Measurements from ENCODE around the gene SYK.

The SYK gene

DNA sequence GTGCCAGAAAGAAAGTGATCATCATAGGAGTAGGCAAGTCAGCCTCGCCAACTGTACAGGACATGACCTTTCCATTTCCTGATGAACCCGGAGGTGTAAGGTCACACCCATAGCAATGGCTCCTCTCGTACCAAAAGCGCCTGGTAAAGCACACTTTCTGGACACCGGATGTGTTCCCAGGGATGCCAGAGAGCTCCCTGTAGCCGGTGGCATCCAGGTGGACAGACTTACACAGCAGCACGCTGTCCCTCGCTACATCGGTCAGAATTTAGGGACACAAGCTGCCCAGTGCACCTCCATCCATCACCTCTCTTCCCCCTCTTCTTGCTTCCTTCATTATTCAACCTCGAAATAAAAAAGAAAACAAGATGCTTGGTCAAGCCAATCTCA lies 105.4 kb downstream of the SYK start:
- Histone ChIP-seq H3K36me3 (ENCODE audit: control insufficient read depth, insufficient read depth, low read length) (no peaks in the 10 kb centered on the region), H3K27me3 (ENCODE audit: control insufficient read depth, insufficient read depth, low read length) (no peaks in the 10 kb centered on the region), H3K4me1 (ENCODE audit: control insufficient read depth, insufficient read depth, low read length) (no peaks in the 10 kb centered on the region), H3K4me3 (ENCODE audit: low read length) (no peak overlapping the region), H3K9ac (ENCODE audit: low read length) (no peak overlapping the region), H3K9me3 (ENCODE audit: control insufficient read depth, low read length) (no peaks in the 10 kb centered on the region)

DNA sequence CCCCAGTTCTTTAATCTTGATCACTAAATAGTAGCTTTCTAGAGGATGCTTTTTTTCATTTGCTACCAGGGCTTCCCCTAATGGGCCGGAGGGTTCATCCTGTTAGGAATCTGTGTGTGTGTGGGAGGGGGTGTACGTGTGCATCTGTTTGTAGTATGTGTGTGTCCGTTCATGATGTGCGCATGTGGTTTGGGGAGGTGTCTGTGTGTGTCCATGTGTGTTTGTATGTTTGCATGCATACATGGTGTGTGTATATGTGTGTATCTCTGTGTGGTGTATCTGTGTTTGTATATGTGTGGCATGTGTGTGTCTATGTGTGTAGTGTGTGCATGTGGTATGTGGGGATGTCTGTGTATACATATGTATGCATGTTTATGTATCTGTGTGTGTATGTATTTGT lies 106.2 kb downstream of the SYK start:
- no peaks in the 10 kb centered on the region for H3K4me1 ChIP-seq (ENCODE audit: control insufficient read depth, insufficient read depth, low read length)
- H3K4me3 ChIP-seq (ENCODE audit: low read length) = no peak overlapping the region
- no peak overlapping the region for H3K9ac ChIP-seq (ENCODE audit: low read length)
- no peaks in the 10 kb centered on the region for H3K9me3 ChIP-seq (ENCODE audit: control insufficient read depth, low read length)
- no peaks in the 10 kb centered on the region for H3K36me3 ChIP-seq (ENCODE audit: control insufficient read depth, insufficient read depth, low read length)
- no peaks in the 10 kb centered on the region for H3K27me3 ChIP-seq (ENCODE audit: control insufficient read depth, insufficient read depth, low read length)

DNA sequence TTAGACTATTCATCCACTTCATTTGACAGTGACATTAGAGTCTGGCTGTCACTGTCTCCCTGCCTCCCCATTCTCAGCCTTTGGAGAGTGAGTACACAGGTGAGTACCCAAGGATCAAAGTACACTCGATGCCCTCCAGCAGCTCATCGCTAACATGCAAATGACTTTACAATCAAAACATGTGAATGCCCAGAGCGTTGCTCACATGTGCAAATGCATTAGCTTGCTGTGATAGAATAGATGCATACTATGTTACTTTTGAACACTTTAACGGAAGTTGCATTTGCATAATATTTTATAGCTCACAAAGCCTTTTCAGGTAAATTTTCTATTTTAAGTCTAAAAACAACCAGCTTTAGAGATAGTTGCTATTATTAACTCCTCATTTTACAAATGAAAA lies 107.6 kb downstream of the SYK start:
- H3K9ac ChIP-seq (ENCODE audit: low read length) = no peak overlapping the region
- no peaks in the 10 kb centered on the region for H3K4me1 ChIP-seq (ENCODE audit: control insufficient read depth, insufficient read depth, low read length)
- H3K36me3 ChIP-seq (ENCODE audit: control insufficient read depth, insufficient read depth, low read length) = no peaks in the 10 kb centered on the region
- no peaks in the 10 kb centered on the region for H3K9me3 ChIP-seq (ENCODE audit: control insufficient read depth, low read length)
- no peak overlapping the region for H3K4me3 ChIP-seq (ENCODE audit: low read length)
- H3K27me3 ChIP-seq (ENCODE audit: control insufficient read depth, insufficient read depth, low read length) = no peaks in the 10 kb centered on the region

DNA sequence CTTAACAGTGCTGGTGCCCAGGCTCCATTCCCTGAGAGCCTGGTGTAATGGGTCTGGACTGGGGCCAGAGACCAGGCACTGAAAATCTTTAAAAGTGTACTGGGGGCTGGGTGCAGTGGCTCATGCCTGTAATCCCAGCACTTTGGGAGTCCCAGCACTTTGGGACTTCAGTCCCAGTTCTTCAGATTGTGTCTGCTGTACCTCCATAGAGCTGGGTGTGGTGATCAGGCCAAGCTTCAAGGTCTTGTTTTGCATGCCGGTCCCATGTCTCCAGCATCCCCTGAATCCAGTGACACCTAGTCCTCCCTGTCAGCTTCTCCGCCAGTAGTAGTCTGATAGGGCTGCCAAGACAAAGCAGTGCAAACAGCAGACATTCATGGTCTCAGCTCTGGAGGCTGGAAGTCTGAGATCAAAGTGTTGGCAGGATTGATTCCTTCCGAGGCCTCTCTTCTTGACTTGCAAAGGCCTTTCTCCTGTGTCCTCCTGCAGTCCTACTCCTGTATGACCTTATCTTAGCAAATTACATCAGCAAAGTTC lies 108.2 kb downstream of the SYK start:
- Histone ChIP-seq H3K9me3 (ENCODE audit: control insufficient read depth, low read length) (no peaks in the 10 kb centered on the region), H3K27me3 (ENCODE audit: control insufficient read depth, insufficient read depth, low read length) (no peaks in the 10 kb centered on the region), H3K4me3 (ENCODE audit: low read length) (no peak overlapping the region), H3K36me3 (ENCODE audit: control insufficient read depth, insufficient read depth, low read length) (no peaks in the 10 kb centered on the region), H3K9ac (ENCODE audit: low read length) (no peak overlapping the region), H3K4me1 (ENCODE audit: control insufficient read depth, insufficient read depth, low read length) (no peaks in the 10 kb centered on the region)

DNA sequence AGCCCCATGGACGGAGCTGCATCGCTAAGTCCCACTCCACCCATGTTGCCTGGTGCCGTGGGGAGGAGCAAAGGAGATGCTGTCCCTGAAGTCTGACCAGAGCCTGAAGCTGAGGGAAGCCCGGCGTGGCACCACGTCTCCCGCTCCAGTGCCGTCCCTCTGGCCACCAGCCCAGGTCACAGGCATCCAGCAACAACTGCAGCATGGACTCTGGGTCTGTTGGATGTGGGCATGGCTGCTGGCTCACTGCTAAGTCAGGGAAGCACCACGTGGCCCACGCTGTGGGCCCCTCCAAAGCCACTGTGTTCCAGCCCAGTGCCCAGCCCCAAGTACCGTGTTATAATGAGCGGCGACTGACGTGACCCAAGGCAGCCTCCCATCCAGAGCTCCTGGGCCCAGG lies 112.6 kb downstream of the SYK start:
- Histone ChIP-seq H3K9me3 (ENCODE audit: control insufficient read depth, low read length) (no peaks in the 10 kb centered on the region), H3K27me3 (ENCODE audit: control insufficient read depth, insufficient read depth, low read length) (no peaks in the 10 kb centered on the region), H3K9ac (ENCODE audit: low read length) (no peak overlapping the region), H3K4me3 (ENCODE audit: low read length) (no peak overlapping the region), H3K36me3 (ENCODE audit: control insufficient read depth, insufficient read depth, low read length) (no peaks in the 10 kb centered on the region), H3K4me1 (ENCODE audit: control insufficient read depth, insufficient read depth, low read length) (no peaks in the 10 kb centered on the region)

DNA sequence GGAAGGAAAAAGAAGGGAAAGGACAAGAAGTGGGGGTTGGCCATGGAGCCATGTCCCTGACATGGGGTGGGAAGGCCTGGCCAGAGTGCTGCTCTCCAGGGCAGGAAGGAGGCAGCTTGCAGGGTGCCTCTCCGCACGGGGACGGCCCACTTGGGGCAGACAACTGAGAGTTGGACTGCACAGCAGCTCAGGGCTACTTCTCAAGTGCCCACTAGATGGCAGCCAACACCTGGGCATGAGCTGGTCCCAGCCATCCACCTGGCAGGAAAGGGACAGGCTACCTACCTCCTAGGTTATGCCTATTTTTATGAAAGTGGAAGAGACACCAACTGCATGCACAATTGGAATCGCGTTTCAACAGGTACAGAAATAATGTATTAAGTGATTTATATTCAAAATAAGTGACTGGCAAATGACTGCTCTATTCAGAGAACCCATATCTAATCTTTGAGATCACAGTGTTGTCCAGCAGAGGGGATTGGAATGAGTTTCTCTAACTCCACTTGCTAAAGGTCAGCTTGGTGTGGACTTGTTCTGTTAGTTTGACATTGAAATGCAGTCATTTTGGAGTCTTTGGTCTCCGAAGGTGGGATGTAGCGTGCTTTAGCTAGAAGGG lies 113.4 kb downstream of the SYK start:
- no peaks in the 10 kb centered on the region for H3K4me1 ChIP-seq (ENCODE audit: control insufficient read depth, insufficient read depth, low read length)
- no peaks in the 10 kb centered on the region for H3K9me3 ChIP-seq (ENCODE audit: control insufficient read depth, low read length)
- H3K27me3 ChIP-seq (ENCODE audit: control insufficient read depth, insufficient read depth, low read length) = no peaks in the 10 kb centered on the region

DNA sequence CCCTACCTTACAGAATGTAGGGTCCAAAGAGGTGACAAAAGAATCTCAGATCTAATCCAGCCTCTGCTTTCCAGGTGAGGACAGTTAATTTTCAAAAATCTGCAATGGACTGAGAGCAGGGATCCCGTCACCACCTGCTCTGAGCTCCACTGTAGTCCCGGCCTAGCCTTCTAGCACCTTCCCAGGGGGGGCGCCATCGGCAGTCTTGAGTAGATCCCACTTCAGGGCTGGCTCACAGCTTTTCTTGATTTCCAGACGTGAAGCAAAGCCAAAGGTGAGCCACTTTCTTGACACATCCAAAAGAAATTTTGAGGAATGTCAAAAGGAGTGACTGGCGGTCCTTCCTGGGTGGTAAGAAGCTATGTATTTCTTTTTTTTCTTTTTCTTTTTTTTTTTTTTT lies 114.1 kb downstream of the SYK start:
- Histone ChIP-seq H3K4me3 (ENCODE audit: low read length) (no peak overlapping the region), H3K9me3 (ENCODE audit: control insufficient read depth, low read length) (no peaks in the 10 kb centered on the region), H3K9ac (ENCODE audit: low read length) (no peak overlapping the region), H3K27me3 (ENCODE audit: control insufficient read depth, insufficient read depth, low read length) (no peaks in the 10 kb centered on the region), H3K36me3 (ENCODE audit: control insufficient read depth, insufficient read depth, low read length) (no peaks in the 10 kb centered on the region), H3K4me1 (ENCODE audit: control insufficient read depth, insufficient read depth, low read length) (no peaks in the 10 kb centered on the region)

More for the DNA sequence above, 113.4 kb downstream of the SYK start:
- no peak overlapping the region for H3K4me3 ChIP-seq (ENCODE audit: low read length)
- no peaks in the 10 kb centered on the region for H3K36me3 ChIP-seq (ENCODE audit: control insufficient read depth, insufficient read depth, low read length)
- no peak overlapping the region for H3K9ac ChIP-seq (ENCODE audit: low read length)

DNA sequence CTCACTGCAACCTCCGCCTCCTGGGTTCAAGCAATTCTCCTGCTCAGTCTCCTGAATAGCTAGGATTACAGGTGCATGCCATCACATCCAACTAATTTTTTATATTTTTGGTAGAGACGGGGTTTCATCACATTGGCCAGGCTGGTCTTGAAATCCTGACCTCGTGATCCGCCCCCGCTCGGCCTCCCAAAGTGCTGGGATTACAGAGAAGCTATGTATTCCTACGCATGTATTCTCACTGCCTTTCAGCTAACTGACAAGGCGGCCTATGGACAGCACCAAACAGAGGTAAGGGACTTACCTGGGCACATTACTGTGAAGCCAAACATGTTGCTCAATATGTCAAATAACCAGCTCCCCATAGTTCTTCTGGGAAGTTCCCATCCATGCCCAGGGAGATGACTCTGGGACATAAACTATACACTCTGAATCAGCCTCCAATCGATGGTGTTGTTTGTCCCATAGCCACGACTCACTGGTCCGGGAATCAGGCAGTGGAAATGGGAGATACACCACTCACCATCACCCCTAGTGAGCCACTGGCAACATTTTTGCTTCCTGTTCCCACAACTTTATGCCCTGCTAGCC lies 114.6 kb downstream of the SYK start:
- Histone ChIP-seq H3K4me1 (ENCODE audit: control insufficient read depth, insufficient read depth, low read length) (no peaks in the 10 kb centered on the region), H3K9me3 (ENCODE audit: control insufficient read depth, low read length) (no peaks in the 10 kb centered on the region)

DNA sequence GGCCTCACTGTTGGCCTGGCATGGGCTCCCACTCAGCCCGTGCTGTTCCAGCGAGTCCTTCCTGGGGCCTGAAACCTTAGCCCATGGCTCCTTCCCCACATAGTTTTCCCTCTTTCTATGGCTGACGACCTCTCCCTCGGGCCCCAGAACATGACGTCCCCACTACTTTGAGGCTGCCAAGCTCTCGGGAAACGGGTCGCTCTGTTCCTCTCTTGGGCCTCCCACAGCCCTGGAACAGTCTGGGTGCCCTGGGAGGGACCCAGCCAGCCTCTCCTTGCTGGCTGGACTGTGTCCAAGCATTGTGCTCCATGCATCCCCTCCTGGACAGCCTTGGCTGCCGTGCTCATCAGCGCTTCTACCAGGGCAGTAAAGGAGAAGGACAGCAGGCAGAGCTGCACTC lies 118.3 kb downstream of the SYK start:
- Histone ChIP-seq H3K9ac (ENCODE audit: low read length) (no peak overlapping the region), H3K27me3 (ENCODE audit: control insufficient read depth, insufficient read depth, low read length) (no peaks in the 10 kb centered on the region), H3K4me1 (ENCODE audit: control insufficient read depth, insufficient read depth, low read length) (no peaks in the 10 kb centered on the region), H3K36me3 (ENCODE audit: control insufficient read depth, insufficient read depth, low read length) (no peaks in the 10 kb centered on the region), H3K4me3 (ENCODE audit: low read length) (no peak overlapping the region), H3K9me3 (ENCODE audit: control insufficient read depth, low read length) (no peaks in the 10 kb centered on the region)

More for the DNA sequence above, 114.6 kb downstream of the SYK start:
- Histone ChIP-seq H3K9ac (ENCODE audit: low read length) (no peak overlapping the region), H3K36me3 (ENCODE audit: control insufficient read depth, insufficient read depth, low read length) (no peaks in the 10 kb centered on the region), H3K4me3 (ENCODE audit: low read length) (no peak overlapping the region), H3K27me3 (ENCODE audit: control insufficient read depth, insufficient read depth, low read length) (no peaks in the 10 kb centered on the region)

DNA sequence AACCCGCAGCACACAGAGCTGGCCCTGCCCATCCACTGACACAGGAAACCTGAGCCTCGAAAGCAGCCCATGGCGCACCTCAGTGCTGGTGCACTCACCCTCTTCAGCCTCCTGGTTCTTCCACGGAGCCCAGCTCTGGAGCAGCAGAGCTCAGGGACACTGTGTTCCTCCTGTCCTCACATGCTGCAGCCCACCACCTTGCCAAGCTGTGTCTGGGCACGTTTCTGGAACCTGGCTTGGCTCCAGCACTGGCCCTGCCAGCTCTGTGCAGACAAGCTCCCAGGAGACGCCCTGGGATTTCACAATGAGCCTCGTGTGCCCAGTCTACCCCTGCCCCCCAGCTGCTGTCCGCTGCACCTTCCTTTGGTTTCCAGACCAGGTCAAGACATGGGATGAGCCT lies 119.5 kb downstream of the SYK start:
- H3K4me3 ChIP-seq (ENCODE audit: low read length) = no peak overlapping the region
- H3K9ac ChIP-seq (ENCODE audit: low read length) = no peak overlapping the region
- no peaks in the 10 kb centered on the region for H3K9me3 ChIP-seq (ENCODE audit: control insufficient read depth, low read length)
- H3K4me1 ChIP-seq (ENCODE audit: control insufficient read depth, insufficient read depth, low read length) = no peaks in the 10 kb centered on the region
- H3K27me3 ChIP-seq (ENCODE audit: control insufficient read depth, insufficient read depth, low read length) = no peaks in the 10 kb centered on the region
- H3K36me3 ChIP-seq (ENCODE audit: control insufficient read depth, insufficient read depth, low read length) = no peaks in the 10 kb centered on the region

DNA sequence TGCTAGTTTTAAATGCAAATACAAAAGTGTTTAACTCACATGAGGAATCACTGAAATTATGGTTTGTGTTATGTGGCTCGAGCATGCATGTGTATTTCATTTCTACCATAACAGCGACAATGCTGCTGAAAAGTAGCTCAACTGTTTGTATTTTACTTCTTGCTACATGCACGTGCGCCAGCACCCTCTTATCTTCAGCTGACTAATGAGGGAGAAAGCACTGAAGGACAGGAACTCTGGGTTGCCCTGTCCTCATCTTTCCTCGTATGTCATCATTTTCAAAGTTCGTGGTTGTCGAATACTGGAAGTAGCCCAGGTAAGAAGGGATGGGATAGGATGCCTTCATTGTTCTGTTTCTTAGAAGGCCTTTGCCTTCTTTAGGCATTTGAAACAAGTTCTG lies 120.3 kb downstream of the SYK start:
- H3K9me3 ChIP-seq (ENCODE audit: control insufficient read depth, low read length) = no peaks in the 10 kb centered on the region

DNA sequence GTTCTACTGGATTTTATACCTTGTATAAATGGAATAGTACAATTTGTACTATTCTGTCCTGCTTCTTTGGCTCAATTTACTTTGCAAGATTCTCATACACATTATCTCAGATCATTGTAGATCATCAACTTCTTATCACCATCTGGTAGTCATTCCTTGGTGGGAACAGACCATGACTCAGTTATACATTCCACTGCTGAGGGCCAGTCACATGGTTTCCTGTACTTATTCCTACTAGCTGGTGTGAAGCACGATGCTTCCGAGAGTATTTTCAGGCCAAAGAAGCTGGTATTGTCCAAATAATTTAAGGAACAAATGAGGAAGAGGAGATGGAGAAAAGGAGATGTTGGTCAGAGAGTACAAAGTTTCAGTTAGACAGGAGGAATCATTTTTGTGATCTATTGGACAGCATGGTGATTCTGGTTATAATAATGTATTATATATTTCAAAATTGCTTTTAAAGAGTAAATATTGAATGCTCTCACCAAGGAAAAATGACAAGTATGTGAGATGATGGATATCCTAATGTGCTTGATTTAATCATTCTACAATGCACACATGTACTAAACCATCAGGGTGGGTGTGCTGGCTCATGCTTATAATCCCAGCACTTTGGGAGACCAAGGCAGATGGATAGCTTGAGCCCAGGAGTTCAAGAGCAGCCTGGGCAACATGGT lies 124.1 kb downstream of the SYK start:
- no peaks in the 10 kb centered on the region for H3K4me1 ChIP-seq (ENCODE audit: control insufficient read depth, insufficient read depth, low read length)
- peaks cover 7% of the 10 kb centered on the region for H3K27me3 ChIP-seq (ENCODE audit: control insufficient read depth, insufficient read depth, low read length)
- no peaks in the 10 kb centered on the region for H3K36me3 ChIP-seq (ENCODE audit: control insufficient read depth, insufficient read depth, low read length)
- H3K4me3 ChIP-seq (ENCODE audit: low read length) = no peak overlapping the region
- H3K9ac ChIP-seq (ENCODE audit: low read length) = no peak overlapping the region
- no peaks in the 10 kb centered on the region for H3K9me3 ChIP-seq (ENCODE audit: control insufficient read depth, low read length)

More for the DNA sequence above, 120.3 kb downstream of the SYK start:
- Histone ChIP-seq H3K9ac (ENCODE audit: low read length) (no peak overlapping the region), H3K27me3 (ENCODE audit: control insufficient read depth, insufficient read depth, low read length) (peaks cover under 1% of the 10 kb centered on the region), H3K36me3 (ENCODE audit: control insufficient read depth, insufficient read depth, low read length) (no peaks in the 10 kb centered on the region), H3K4me3 (ENCODE audit: low read length) (no peak overlapping the region), H3K4me1 (ENCODE audit: control insufficient read depth, insufficient read depth, low read length) (no peaks in the 10 kb centered on the region)

Data from mucosa of stomach (tissue), 1 donor.